Choroid plexus epithelial cell (primary cell): Measurements from ENCODE around the gene H2AZ2.
"Not testable (repeated sequence)": the region's sequence is repeated elsewhere in the genome, so short reads cannot be mapped to it uniquely, and the experiment has no call there.

ENCODE experiments used
- DNase-seq: peaks from one replicate; pipeline ENCODE4 v3.0.0-alpha.2; 2010; ENCODE audit warnings: low read depth
- H3K4me3 ChIP-seq: 2 replicates; pipeline ENCODE4 v1.5.1; 2011; ENCODE audit warnings: low read depth, mild to moderate bottlenecking, control low read depth, low read length, moderate library complexity
- TF ChIP-seq, protein P1 (sequence below): conservative IDR thresholded peaks from 2 replicates; pipeline ENCODE4 v1.5.1; 2011; ENCODE audit warnings: low read depth, mild to moderate bottlenecking, control low read depth, inconsistent platforms, low read length, moderate library complexity

H2AZ2 gene

DNA sequence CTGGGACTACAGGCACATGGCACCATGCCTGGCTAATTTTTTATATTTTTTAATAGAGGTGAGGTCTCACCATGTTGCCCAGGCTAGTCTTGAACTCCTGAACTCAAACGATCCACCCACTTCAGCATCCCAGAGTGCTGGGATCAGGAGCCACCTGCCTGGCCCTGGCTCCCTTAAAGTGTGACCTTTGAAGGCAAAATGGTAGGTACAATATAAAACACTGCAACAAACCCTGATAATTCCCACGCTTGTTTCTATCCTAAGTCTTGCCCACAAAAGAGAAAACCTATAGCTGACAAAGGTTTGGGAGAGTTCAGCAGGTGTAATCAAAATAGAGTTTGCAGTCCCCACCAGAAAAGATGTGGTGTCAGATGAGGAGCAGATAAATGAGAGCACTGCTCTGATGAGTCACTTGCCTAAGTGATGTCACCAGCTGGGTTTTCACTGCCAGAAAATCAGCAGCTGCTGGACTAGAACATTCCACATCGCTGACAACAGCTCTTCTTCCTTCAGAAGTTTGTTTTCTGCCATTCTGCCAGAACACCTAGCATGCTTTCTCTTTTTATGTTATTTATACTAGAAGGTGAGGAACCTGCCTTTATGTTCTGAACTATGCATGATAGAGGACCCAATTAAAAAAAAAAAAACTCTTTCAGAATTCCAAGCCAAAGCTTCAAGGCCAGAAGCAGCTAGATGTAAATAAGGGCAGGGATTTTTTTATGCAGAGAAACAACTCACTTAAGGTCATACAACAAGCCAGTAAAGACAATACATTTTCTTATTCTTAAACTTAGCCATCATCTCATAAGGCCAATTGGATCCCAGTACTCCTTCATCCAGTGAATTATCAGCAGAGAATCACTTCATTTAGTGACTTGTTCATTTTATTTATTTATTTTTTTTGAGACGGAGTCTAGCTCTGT, 19.4 kb upstream of the H2AZ2 start:
- peak; percentile 96 for DNase-seq
- no peak overlapping the region for H3K4me3 ChIP-seq
- TF ChIP-seq, protein P1, sequence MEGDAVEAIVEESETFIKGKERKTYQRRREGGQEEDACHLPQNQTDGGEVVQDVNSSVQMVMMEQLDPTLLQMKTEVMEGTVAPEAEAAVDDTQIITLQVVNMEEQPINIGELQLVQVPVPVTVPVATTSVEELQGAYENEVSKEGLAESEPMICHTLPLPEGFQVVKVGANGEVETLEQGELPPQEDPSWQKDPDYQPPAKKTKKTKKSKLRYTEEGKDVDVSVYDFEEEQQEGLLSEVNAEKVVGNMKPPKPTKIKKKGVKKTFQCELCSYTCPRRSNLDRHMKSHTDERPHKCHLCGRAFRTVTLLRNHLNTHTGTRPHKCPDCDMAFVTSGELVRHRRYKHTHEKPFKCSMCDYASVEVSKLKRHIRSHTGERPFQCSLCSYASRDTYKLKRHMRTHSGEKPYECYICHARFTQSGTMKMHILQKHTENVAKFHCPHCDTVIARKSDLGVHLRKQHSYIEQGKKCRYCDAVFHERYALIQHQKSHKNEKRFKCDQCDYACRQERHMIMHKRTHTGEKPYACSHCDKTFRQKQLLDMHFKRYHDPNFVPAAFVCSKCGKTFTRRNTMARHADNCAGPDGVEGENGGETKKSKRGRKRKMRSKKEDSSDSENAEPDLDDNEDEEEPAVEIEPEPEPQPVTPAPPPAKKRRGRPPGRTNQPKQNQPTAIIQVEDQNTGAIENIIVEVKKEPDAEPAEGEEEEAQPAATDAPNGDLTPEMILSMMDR = no peak

DNA sequence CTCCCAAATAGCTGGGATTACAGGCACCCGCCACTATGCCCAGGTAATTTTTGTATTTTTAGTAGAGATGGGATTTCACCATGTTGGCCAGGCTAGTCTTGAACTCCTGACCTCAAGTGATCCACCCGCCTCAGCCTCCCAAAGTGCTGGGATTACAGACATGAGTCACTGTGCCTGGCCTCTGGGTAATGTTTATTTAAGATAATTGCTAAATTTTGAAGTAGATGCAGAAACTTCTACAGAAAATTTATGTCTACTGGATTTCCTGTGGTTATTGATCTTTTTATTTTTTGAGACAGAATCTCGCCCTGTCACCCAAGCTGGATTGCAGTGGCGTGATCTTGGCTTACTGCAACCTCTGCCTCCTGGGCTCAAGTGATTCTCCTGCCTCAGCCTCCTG, 14.1 kb upstream of the H2AZ2 start:
- DNase-seq = peak; percentile 59
- H3K4me3 ChIP-seq = not testable (repeated sequence)

- DNase-seq = no peak
- H3K4me3 ChIP-seq = no peak overlapping the region
- TF ChIP-seq, protein P1 = peak; percentile 35
Observed at GRCh38 chr7:44858161-44858560, 10.3 kb upstream of the H2AZ2 start.

DNA sequence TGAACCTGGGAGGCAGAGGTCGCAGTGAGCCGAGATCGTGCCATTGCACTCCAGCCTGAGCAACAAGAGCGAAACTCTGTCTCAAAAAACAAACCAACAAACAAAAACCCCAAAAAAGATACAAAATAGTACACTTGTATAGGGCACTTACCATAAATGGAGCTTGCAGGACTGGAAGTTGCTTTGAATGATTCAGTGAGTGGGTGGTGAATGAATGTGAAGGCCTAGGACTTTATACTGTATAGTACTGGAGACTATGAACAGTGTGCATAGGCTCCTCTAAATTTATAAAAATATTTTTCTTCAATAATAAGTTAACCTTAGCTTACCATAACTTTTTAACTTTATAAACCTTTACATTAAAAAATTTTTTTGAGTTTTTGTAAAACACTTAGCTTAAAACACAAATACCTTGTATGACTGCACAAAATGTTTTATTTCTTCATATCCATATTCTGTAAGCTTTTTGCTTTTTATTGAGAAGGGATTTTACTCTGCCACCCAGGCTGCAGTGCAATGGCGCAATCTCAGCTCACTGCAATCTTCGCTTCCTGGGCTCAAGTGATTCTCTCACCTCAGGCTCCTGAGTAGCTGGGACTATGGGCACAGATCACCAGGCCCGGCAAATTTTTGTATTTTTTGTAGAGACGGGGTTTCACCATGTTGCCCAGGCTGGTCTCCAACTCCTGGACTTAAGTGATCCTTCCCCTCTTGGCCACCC, 6.9 kb upstream of the H2AZ2 start:
- peak; percentile 42 for DNase-seq
- TF ChIP-seq, protein P1 = no peak
- H3K4me3 ChIP-seq = no peak overlapping the region

- H3K4me3 ChIP-seq = no peak overlapping the region
- DNase-seq = no peak
- TF ChIP-seq, protein P1 = no peak
Observed at GRCh38 chr7:44853391-44853790, 5.5 kb upstream of the H2AZ2 start.

DNA sequence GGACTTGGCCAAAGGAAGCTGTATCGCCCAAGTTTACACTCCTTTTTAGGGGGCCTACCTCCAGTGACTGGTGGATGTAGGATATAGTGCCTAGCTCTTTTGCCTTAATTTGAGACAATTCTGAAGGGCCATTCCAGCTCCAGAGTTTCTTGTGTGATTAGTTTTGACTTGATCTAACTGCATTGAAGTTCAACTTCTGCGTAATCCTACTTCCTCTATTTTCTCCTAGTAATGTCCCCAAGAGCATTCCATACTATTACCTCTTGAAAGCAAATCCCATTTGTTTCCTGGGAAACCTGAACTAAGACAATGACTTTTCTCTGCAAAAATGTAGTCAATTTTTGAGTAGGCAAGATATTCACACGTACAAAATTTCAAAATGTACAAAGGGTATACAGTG, 4.7 kb upstream of the H2AZ2 start:
- H3K4me3 ChIP-seq = no peak overlapping the region
- no peak for DNase-seq
- TF ChIP-seq, protein P1 = no peak

DNA sequence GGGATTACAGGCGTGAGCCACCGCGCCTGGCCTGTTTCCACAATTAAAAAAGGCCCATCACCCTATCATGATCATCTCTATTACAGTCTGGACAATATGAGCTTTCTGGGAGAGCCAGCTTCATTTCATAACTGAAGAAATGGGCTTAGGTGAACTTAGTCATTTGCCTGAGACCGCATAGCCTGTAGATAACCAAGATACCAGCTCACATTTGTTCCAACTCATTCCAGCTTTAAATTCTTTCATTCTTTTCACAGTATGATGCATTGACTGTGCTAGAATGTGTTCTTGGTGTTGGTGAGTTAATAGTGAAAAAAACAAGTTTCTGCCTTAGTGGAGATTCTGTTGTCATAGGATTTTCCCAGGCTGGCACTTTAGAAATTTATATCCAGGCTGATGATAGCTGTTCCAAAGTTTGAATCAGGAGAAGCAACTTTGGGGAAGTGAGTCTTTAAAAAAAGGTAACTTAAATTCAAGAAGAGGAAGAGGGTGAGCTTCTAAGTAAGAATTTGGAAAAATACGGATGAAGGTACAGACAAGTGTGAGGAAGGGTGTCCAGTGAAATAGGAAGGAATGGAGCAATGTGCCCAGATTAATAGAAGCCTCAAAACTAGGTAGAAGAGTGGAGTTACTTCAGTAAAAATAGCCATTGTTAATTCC, 2.1 kb upstream of the H2AZ2 start:
- no peak overlapping the region for H3K4me3 ChIP-seq
- TF ChIP-seq, protein P1 = no peak
- DNase-seq = peak; percentile 83
